Breast epithelium (tissue), 4 donors: Measurements from ENCODE around the gene KNSTRN. TPM values are rescaled to one million over a fixed set of nuclear protein-coding genes. Genes with fewer than 3 reads are reported as not detected.

Experiments used
- DNase-seq, 2 donors: peaks; one replicate each; pipeline ENCODE4 v3.0.0-alpha.2; 2019; ENCODE audit warnings: low spot score in 2 of 2
- H3K27ac ChIP-seq, 2 donors: fragments of 200-600 bp; sonication (generic) in 1 of 2; one replicate each; pipeline ENCODE4 v1.5.1; 2016 to 2019; ENCODE audit warnings: mild to moderate bottlenecking in 1 of 2
- H3K27me3 ChIP-seq, 2 donors: fragments of 200-600 bp; sonication (generic) in 1 of 2; one replicate each; pipeline versions ENCODE4 v1.5.1 to v1.6.0; 2017 to 2019; ENCODE audit warnings: control low read depth in 1 of 2, mild to moderate bottlenecking in 1 of 2
- H3K36me3 ChIP-seq: fragments of 200-600 bp; one replicate; pipeline ENCODE4 v1.5.1; 2019
- H3K4me1 ChIP-seq, 2 donors: fragments of 200-600 bp; sonication (generic); one replicate each; pipeline ENCODE4 v1.5.1; 2016 to 2019; ENCODE audit warnings: control low read depth in 1 of 2
- H3K4me3 ChIP-seq, 3 donors: fragments of 200-600 bp; sonication (generic); 1 replicate in 2 of 3; 2 replicates in 1 of 3; pipeline ENCODE4 v1.5.1; 2016 to 2019; ENCODE audit warnings: mild to moderate bottlenecking in 3 of 3, moderate library complexity in 2 of 3
- H3K9me3 ChIP-seq, 2 donors: fragments of 200-600 bp; sonication (generic) in 1 of 2; one replicate each; pipeline ENCODE4 v1.5.1; 2016 to 2019; ENCODE audit warnings: control low read depth in 1 of 2
- POLR2A ChIP-seq: fragments of 450-650 bp; IDR thresholded peaks from one replicate; pipeline ENCODE4 v1.6.1; 2016; ENCODE audit warnings: antibody characterized with exemption, mild to moderate bottlenecking, moderate library complexity
- POLR2AphosphoS5 ChIP-seq, 3 donors: sonication (generic); formaldehyde crosslinking; IDR thresholded peaks; one replicate each; pipeline ENCODE4 v1.6.1; 2017; ENCODE audit warnings: antibody characterized with exemption in 3 of 3
- intact Hi-C: fragments of 100-400 bp; cut with DNase I; formaldehyde crosslinking; loops from one replicate; pipeline ENCODE4 v1.15.1; 2023; ENCODE audit warnings: low total_unique reads
- total RNA-seq, 3 donors: library from RNA; depleted of rRNA; stranded (reverse); fragments of >200 nt; gene quantifications; one replicate each; pipeline ENCODE4 v1.1.0, GENCODE V29; 2016
- TF ChIP-seq, protein P1 (sequence below), 3 donors: fragments of 450-650 bp; IDR thresholded peaks; one replicate each; pipeline ENCODE4 v1.5.1; 2016 to 2017; ENCODE audit warnings: antibody characterized with exemption in 3 of 3, mild to moderate bottlenecking in 3 of 3, moderate library complexity in 3 of 3

Gene KNSTRN
- total RNA-seq, 3 donors from 2014 or later, result 9.1 to 19.8 (median 12.1) TPM

- no peak overlapping the region for H3K4me3 ChIP-seq
- peaks cover 0 to 7% of the 10 kb centered on the region in 2 donors for H3K4me1 ChIP-seq
- intact Hi-C loops, result loop anchor here (10.0 kb wide), 1 partner anchor 1797 kb away; no protein-coding TSS in a partner anchor
- no peak for TF ChIP-seq POLR2A
- TF ChIP-seq, protein P1, sequence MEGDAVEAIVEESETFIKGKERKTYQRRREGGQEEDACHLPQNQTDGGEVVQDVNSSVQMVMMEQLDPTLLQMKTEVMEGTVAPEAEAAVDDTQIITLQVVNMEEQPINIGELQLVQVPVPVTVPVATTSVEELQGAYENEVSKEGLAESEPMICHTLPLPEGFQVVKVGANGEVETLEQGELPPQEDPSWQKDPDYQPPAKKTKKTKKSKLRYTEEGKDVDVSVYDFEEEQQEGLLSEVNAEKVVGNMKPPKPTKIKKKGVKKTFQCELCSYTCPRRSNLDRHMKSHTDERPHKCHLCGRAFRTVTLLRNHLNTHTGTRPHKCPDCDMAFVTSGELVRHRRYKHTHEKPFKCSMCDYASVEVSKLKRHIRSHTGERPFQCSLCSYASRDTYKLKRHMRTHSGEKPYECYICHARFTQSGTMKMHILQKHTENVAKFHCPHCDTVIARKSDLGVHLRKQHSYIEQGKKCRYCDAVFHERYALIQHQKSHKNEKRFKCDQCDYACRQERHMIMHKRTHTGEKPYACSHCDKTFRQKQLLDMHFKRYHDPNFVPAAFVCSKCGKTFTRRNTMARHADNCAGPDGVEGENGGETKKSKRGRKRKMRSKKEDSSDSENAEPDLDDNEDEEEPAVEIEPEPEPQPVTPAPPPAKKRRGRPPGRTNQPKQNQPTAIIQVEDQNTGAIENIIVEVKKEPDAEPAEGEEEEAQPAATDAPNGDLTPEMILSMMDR (IDR thresholded peaks at IDR 0.05), result no peak
- no peak for DNase-seq
- H3K27me3 ChIP-seq, result no peaks in the 10 kb centered on the region
- no peak overlapping the region for H3K27ac ChIP-seq
- no peaks in the 10 kb centered on the region for H3K9me3 ChIP-seq
- H3K36me3 ChIP-seq, result no peaks in the 10 kb centered on the region
These were observed 35.6 kb downstream of the KNSTRN start for GRCh38 chr15:40418126-40418525.

DNA sequence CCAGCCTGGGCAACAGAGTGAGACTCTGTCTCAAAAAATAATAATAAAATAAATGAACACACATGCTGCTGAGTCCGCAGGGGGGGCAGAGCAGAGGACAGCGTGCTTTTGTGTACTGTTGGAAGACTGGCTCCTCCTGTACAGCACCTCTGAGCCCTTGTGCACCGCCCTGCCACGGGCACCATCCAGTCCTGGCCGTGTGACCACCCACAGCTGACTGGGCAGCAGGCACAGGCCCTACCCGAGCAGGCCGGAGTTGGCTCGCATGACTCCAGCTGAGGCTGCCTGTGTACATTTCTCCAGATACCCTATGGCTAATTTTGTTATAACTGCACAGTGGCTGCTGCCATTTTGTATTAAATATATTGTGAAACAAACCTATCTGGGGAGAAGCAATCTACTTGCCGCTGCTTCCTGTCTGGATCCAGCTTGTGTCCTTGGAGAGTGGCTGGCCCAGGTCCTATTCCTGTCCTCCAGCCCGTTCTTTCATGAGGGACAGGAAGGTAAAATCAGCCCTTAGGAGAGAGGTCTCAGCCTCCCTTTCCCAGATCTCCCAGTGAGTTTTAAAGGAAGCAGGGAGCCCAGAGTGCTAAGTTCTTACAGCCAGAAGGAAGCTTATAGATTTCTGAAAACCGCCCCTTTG is 37.7 kb downstream of the KNSTRN start:
- intact Hi-C loops, result loop anchor here (10.0 kb wide), 1 partner anchor 55 kb away; no protein-coding TSS in a partner anchor
- Histone ChIP-seq H3K9me3 (no peaks in the 10 kb centered on the region), H3K4me1 (peaks cover 0 to 7% of the 10 kb centered on the region in 2 donors), H3K27me3 (no peaks in the 10 kb centered on the region), H3K4me3 (no peak overlapping the region), H3K36me3 (no peaks in the 10 kb centered on the region), H3K27ac (peak overlapping the region; percentile 73 to 80)
- DNase-seq, result no peak
- TF ChIP-seq, protein P1 (IDR thresholded peaks at IDR 0.05), result no peak

DNA sequence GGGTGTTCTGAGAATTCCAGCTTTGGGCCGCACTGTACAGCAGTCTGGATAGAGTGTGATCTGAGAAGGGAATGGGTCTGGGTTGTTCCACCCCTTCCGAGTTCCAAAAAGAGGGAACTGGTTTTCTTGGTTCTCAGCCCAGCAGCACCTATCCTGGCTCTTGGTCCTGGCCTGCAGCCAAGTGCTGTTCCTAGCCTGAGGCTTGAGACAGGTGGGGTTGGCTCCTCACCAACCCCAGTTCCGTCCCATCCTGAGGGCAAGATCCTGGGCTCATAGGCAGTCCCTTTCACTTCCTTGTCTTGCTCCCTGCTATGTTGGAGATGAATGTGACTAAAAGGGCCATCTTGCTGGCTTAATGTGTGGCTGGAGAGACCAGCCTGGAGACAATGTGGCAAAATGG is 38.3 kb downstream of the KNSTRN start:
- peak; percentile 78 to 85 for DNase-seq
- H3K9me3 ChIP-seq, result no peaks in the 10 kb centered on the region
- no peaks in the 10 kb centered on the region for H3K27me3 ChIP-seq
- H3K4me1 ChIP-seq, result peaks cover 0 to 7% of the 10 kb centered on the region in 2 donors
- H3K4me3 ChIP-seq, result no peak overlapping the region
- TF ChIP-seq, protein P1 (IDR thresholded peaks at IDR 0.05), result no peak
- TF ChIP-seq POLR2AphosphoS5 (IDR thresholded peaks at IDR 0.05), result peak; percentile 50 to 69 (median 57)
- TF ChIP-seq POLR2A, result no peak
- H3K36me3 ChIP-seq, result no peaks in the 10 kb centered on the region
- intact Hi-C loops, result loop anchor here (10.0 kb wide), 1 partner anchor 56 kb away; no protein-coding TSS in a partner anchor
- H3K27ac ChIP-seq, result peak overlapping the region; percentile 73 to 80

DNA sequence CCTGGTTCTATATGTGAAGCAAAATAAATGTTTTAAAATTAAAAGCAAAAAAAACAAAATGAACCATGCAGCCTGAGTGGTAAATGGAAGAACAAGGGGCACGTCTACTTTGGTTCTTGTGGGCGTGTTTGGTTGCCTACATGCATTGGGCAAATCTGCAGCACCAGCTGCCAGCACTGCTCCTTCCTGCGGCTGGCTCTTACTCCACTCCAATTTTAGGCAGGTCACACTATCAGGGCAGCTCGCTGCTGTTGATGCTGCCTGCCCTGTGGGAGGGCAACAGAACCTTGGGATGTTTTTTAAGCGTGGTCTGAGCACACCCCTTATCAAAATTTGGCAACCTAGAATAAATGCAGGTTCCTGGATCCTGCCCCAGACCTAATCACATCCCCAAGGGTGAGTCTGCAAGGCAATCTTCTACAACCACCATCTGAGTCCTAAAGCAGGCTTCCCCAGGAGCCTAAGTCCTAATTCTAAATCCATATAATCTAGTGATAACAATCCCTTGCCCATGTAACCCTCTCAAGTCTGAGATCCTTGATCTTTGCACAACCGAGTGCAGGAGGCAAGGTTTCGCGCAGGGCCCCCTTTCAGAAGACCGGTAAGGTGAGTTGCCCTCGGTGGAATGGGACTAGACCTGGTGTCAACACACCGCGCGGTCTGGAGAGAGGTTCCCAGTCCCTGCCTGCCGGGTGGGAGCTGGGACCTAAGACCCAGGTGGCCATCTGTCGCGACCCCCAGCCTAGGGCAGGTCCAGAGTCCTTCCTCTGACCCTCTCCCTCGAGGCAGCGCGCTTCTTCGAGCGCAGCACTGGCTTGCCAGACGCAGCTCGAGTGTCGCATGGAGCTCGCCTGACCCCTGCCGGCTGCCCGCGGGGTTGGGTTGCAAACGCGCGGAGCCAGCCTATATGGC is 39.0 kb downstream of the KNSTRN start:
- H3K4me3 ChIP-seq, result peak overlapping the region in 1 of 3 donors; percentile 23
- peak overlapping the region; percentile 73 to 80 for H3K27ac ChIP-seq
- intact Hi-C loops, result loop anchor here (10.0 kb wide), 1 partner anchor 57 kb away; no protein-coding TSS in a partner anchor
- no peaks in the 10 kb centered on the region for H3K36me3 ChIP-seq
- no peaks in the 10 kb centered on the region for H3K27me3 ChIP-seq
- peak in 1 of 2 donors; percentile 81 for DNase-seq
- H3K9me3 ChIP-seq, result no peaks in the 10 kb centered on the region
- TF ChIP-seq POLR2A, result no peak
- TF ChIP-seq, protein P1 (IDR thresholded peaks at IDR 0.05), result peak; percentile 81 to 97 (median 93)
- peak in 1 of 3 donors; percentile 54 for TF ChIP-seq POLR2AphosphoS5 (IDR thresholded peaks at IDR 0.05)
- H3K4me1 ChIP-seq, result peaks cover 0 to 7% of the 10 kb centered on the region in 2 donors
